ENCODE results near the gene PQBP1. TPM values are rescaled to one million over a fixed set of nuclear protein-coding genes. Genes with fewer than 3 reads are reported as not detected.
A peak's percentile ranks its signal among the peaks of the same experiment; 100 is the strongest.

Gene PQBP1
- total RNA-seq, 1 donor from 2014 or later = 67.5 TPM

GRCh38 chrX:48937054-48937907, 39.6 kb downstream of the PQBP1 start:
- Histone ChIP-seq H3K27me3 (no peaks in the 10 kb centered on the region), H3K36me3 (peaks cover 0 to 14% of the 10 kb centered on the region in 2 donors), H3K4me3 (no peak overlapping the region), H3K9me3 (no peaks in the 10 kb centered on the region), H3K27ac (no peak overlapping the region), H3K4me1 (peaks cover 21% of the 10 kb centered on the region)
- DNase-seq (ENCODE audit: extremely low spot score in 2 of 2) = no peak
- intact Hi-C loops (cut with DNase I) = no loop called here
- TF ChIP-seq POLR2AphosphoS5 (IDR thresholded peaks at IDR 0.05; ENCODE audit: insufficient read depth in 1 of 2, low read depth in 1 of 2) = peak in 1 of 2 donors; percentile 57
- TF ChIP-seq CTCF (IDR thresholded peaks at IDR 0.05) = no peak

GRCh38 chrX:48938721-48939425, 41.1 kb downstream of the PQBP1 start:
- DNase-seq (ENCODE audit: extremely low spot score in 2 of 2) = no peak
- no peaks in the 10 kb centered on the region for H3K9me3 ChIP-seq
- peaks cover 0 to 8% of the 10 kb centered on the region in 2 donors for H3K36me3 ChIP-seq
- no peak overlapping the region for H3K4me3 ChIP-seq
- TF ChIP-seq CTCF (IDR thresholded peaks at IDR 0.05) (no peak), POLR2AphosphoS5 (IDR thresholded peaks at IDR 0.05; ENCODE audit: insufficient read depth in 1 of 2, low read depth in 1 of 2) (no peak), POLR2A (IDR thresholded peaks at IDR 0.05) (no peak)
- H3K4me1 ChIP-seq = peaks cover 21% of the 10 kb centered on the region
- no peaks in the 10 kb centered on the region for H3K27me3 ChIP-seq
- no peak overlapping the region for H3K27ac ChIP-seq
- intact Hi-C loops (cut with DNase I) = no loop called here

- TF ChIP-seq POLR2AphosphoS5 (IDR thresholded peaks at IDR 0.05; ENCODE audit: insufficient read depth in 1 of 2, low read depth in 1 of 2) = no peak
- no peak for TF ChIP-seq POLR2A (IDR thresholded peaks at IDR 0.05)
- TF ChIP-seq CTCF (IDR thresholded peaks at IDR 0.05) = no peak
- Histone ChIP-seq H3K4me3 (no peak overlapping the region), H3K27ac (no peak overlapping the region), H3K4me1 (peaks cover 21% of the 10 kb centered on the region), H3K27me3 (no peaks in the 10 kb centered on the region), H3K36me3 (no peaks in the 10 kb centered on the region), H3K9me3 (no peaks in the 10 kb centered on the region)
- no peak for DNase-seq (ENCODE audit: extremely low spot score in 2 of 2)
- intact Hi-C loops (cut with DNase I) = no loop called here
Measured at GRCh38 chrX:48939524-48940228, 41.9 kb downstream of the PQBP1 start.

DNA sequence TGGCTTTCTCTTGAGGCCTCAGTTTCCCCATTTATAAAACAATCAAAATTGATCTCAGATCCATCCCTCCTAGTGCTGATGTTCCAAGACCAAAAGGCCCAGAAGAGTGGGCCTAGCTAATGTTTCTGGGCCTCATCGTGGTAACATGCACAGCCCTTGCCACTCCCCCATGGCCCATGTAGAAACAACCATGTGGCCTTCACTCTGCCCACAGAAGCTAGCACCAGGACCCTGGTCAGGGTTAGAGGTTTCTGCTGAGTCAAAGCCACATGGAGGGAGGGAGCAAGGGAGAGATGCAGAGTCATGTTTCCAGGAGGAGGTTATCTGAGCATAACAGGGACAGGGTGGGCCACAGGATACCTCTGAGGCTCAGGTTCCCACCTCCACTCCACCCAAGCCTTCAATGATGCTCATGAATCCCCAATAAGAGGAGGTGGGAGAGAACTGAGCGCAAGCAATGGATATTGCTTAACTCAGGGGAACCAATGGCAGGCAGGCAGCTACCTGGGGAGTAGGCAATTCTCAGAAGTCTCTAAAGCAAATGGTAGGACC, 42.8 kb downstream of the PQBP1 start:
- Histone ChIP-seq H3K36me3 (no peaks in the 10 kb centered on the region), H3K4me1 (peaks cover 25% of the 10 kb centered on the region), H3K9me3 (no peaks in the 10 kb centered on the region), H3K27me3 (no peaks in the 10 kb centered on the region), H3K4me3 (no peak overlapping the region), H3K27ac (no peak overlapping the region)
- intact Hi-C loops (cut with DNase I) = no loop called here
- DNase-seq (ENCODE audit: extremely low spot score in 2 of 2) = no peak
- TF ChIP-seq POLR2A (IDR thresholded peaks at IDR 0.05) (no peak), POLR2AphosphoS5 (IDR thresholded peaks at IDR 0.05; ENCODE audit: insufficient read depth in 1 of 2, low read depth in 1 of 2) (no peak), CTCF (IDR thresholded peaks at IDR 0.05) (no peak)

Data from vagina (tissue), 2 donors.